SK-N-SH treated with all-trans-retinoic acid at 6 μM for 48 hours (cell line): ENCODE data around the gene CSPG5.

ENCODE experiments used
- ATAC-seq: fragments of 200-7000 bp; cut with Tn5 transposase; 3 replicates; pipeline ENCODE4 v1.9.1; 2020; ENCODE audit warnings: mild to moderate bottlenecking, moderate library complexity
- ARNTL ChIP-seq: fragments of 450-650 bp; formaldehyde crosslinking; IDR thresholded peaks from 2 replicates; pipeline ENCODE4 v1.5.0; 2020; ENCODE audit warnings: low read depth, mild to moderate bottlenecking, moderate library complexity, borderline replicate concordance
- BACH2 ChIP-seq: fragments of 250-450 bp; sonication (Bioruptor Pico); IDR thresholded peaks from 2 replicates; pipeline ENCODE4 v1.9.0; 2021; ENCODE audit warnings: mild to moderate bottlenecking, borderline replicate concordance
- CREB5 ChIP-seq: fragments of 250-450 bp; sonication (Bioruptor Pico); IDR thresholded peaks from 2 replicates; pipeline ENCODE4 v1.5.1; 2020; ENCODE audit warnings: low read depth, mild to moderate bottlenecking, moderate library complexity
- CSDC2 ChIP-seq: fragments of 250-450 bp; sonication (Bioruptor Pico); IDR thresholded peaks from 2 replicates; pipeline ENCODE4 v1.5.0; 2020; ENCODE audit warnings: mild to moderate bottlenecking, moderate library complexity
- ESRRG ChIP-seq: fragments of 250-450 bp; sonication (Bioruptor Pico); IDR thresholded peaks from 2 replicates; pipeline ENCODE4 v1.6.1; 2021; ENCODE audit warnings: mild to moderate bottlenecking
- GLIS3 ChIP-seq: fragments of 250-450 bp; sonication (Bioruptor Pico); IDR thresholded peaks from 2 replicates; pipeline ENCODE4 v1.5.0; 2020; ENCODE audit warnings: mild to moderate bottlenecking, moderate library complexity
- ISL1 ChIP-seq: fragments of 250-450 bp; sonication (Bioruptor Pico); IDR thresholded peaks from 2 replicates; pipeline ENCODE4 v2.1.2; 2022; ENCODE audit warnings: mild to moderate bottlenecking, moderate library complexity
- OSR1 ChIP-seq: fragments of 250-450 bp; sonication (Bioruptor Pico); IDR thresholded peaks from 2 replicates; pipeline ENCODE4 v1.8.0; 2022; ENCODE audit warnings: moderate library complexity, mild to moderate bottlenecking, inconsistent platforms
- PPARA ChIP-seq: fragments of 250-450 bp; sonication (Bioruptor Pico); IDR thresholded peaks from 2 replicates; pipeline ENCODE4 v1.5.0; 2020; ENCODE audit warnings: mild to moderate bottlenecking, borderline replicate concordance
- RARB ChIP-seq: fragments of 250-450 bp; sonication (Bioruptor Pico); IDR thresholded peaks from 2 replicates; pipeline ENCODE4 v1.8.0; 2021; ENCODE audit warnings: mild to moderate bottlenecking, moderate library complexity
- SNAI2 ChIP-seq: fragments of 250-450 bp; sonication (Bioruptor Pico); IDR thresholded peaks from 2 replicates; pipeline ENCODE4 v1.5.0; 2020; ENCODE audit warnings: mild to moderate bottlenecking, moderate library complexity
- TCF4 ChIP-seq: fragments of 250-450 bp; sonication (Bioruptor Pico); IDR thresholded peaks from 2 replicates; pipeline ENCODE4 v1.8.0; 2021; ENCODE audit warnings: mild to moderate bottlenecking, moderate library complexity, borderline replicate concordance
- ZC3H10 ChIP-seq: fragments of 250-450 bp; sonication (Bioruptor Pico); IDR thresholded peaks from 2 replicates; pipeline ENCODE4 v1.5.1; 2021; ENCODE audit warnings: mild to moderate bottlenecking, moderate library complexity
- ZFP3 ChIP-seq: fragments of 250-450 bp; sonication (Bioruptor Pico); IDR thresholded peaks from 2 replicates; pipeline ENCODE4 v1.5.0; 2020; ENCODE audit warnings: mild to moderate bottlenecking, moderate library complexity
- ZFP30 ChIP-seq: fragments of 450-650 bp; formaldehyde crosslinking; IDR thresholded peaks from 2 replicates; pipeline ENCODE4 v1.5.0; 2022; ENCODE audit warnings: mild to moderate bottlenecking, moderate library complexity
- ZNF565 ChIP-seq: fragments of 450-650 bp; formaldehyde crosslinking; conservative IDR thresholded peaks from 2 replicates; pipeline ENCODE4 v1.5.0; 2020; ENCODE audit warnings: low read depth, mild to moderate bottlenecking, moderate library complexity
- ZNF70 ChIP-seq: fragments of 450-650 bp; formaldehyde crosslinking; IDR thresholded peaks from 2 replicates; pipeline ENCODE4 v1.5.0; 2020; ENCODE audit warnings: mild to moderate bottlenecking, moderate library complexity
- ZNF8 ChIP-seq: fragments of 450-650 bp; formaldehyde crosslinking; IDR thresholded peaks from 2 replicates; pipeline ENCODE4 v1.5.0; 2020; ENCODE audit warnings: mild to moderate bottlenecking, moderate library complexity
- TF ChIP-seq, protein P1 (sequence below): fragments of 250-450 bp; sonication (Bioruptor Pico); IDR thresholded peaks from 2 replicates; pipeline ENCODE4 v1.5.0; 2020; ENCODE audit warnings: mild to moderate bottlenecking, moderate library complexity
- TF ChIP-seq, protein P2 (sequence below): fragments of 250-450 bp; sonication (Bioruptor Pico); IDR thresholded peaks from 2 replicates; pipeline ENCODE4 v1.8.0; 2021; ENCODE audit warnings: low read depth, mild to moderate bottlenecking, moderate library complexity, borderline replicate concordance
- TF ChIP-seq, protein P3 (sequence below): fragments of 250-450 bp; sonication (Bioruptor Pico); IDR thresholded peaks from 2 replicates; pipeline ENCODE4 v1.8.0; 2020; ENCODE audit warnings: mild to moderate bottlenecking, moderate library complexity, borderline replicate concordance

Gene CSPG5

GRCh38 chr3:47579875-47580274 lies 1.2 kb upstream of the CSPG5 start:
- peak; percentile 8; the same call in 1 of the 3 replicates for ATAC-seq
- TF ChIP-seq GLIS3 (CRISPR knock-in tag) (no peak), CSDC2 (no peak), OSR1 (no peak), ZNF70 (CRISPR knock-in tag) (no peak), TCF4 (CRISPR knock-in tag) (no peak), BACH2 (CRISPR knock-in tag) (no peak), CREB5 (CRISPR knock-in tag) (no peak), RARB (CRISPR knock-in tag) (no peak), SNAI2 (CRISPR knock-in tag) (no peak), ZNF8 (CRISPR knock-in tag) (no peak), ARNTL (CRISPR knock-in tag) (no peak), PPARA (no peak), ZC3H10 (no peak), ISL1 (CRISPR knock-in tag) (no peak), ESRRG (CRISPR knock-in tag) (no peak), ZFP30 (CRISPR knock-in tag) (no peak), ZFP3 (no peak)
- TF ChIP-seq, protein P1, sequence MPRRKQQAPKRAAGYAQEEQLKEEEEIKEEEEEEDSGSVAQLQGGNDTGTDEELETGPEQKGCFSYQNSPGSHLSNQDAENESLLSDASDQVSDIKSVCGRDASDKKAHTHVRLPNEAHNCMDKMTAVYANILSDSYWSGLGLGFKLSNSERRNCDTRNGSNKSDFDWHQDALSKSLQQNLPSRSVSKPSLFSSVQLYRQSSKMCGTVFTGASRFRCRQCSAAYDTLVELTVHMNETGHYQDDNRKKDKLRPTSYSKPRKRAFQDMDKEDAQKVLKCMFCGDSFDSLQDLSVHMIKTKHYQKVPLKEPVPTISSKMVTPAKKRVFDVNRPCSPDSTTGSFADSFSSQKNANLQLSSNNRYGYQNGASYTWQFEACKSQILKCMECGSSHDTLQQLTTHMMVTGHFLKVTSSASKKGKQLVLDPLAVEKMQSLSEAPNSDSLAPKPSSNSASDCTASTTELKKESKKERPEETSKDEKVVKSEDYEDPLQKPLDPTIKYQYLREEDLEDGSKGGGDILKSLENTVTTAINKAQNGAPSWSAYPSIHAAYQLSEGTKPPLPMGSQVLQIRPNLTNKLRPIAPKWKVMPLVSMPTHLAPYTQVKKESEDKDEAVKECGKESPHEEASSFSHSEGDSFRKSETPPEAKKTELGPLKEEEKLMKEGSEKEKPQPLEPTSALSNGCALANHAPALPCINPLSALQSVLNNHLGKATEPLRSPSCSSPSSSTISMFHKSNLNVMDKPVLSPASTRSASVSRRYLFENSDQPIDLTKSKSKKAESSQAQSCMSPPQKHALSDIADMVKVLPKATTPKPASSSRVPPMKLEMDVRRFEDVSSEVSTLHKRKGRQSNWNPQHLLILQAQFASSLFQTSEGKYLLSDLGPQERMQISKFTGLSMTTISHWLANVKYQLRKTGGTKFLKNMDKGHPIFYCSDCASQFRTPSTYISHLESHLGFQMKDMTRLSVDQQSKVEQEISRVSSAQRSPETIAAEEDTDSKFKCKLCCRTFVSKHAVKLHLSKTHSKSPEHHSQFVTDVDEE, result no peak
- TF ChIP-seq, protein P2, sequence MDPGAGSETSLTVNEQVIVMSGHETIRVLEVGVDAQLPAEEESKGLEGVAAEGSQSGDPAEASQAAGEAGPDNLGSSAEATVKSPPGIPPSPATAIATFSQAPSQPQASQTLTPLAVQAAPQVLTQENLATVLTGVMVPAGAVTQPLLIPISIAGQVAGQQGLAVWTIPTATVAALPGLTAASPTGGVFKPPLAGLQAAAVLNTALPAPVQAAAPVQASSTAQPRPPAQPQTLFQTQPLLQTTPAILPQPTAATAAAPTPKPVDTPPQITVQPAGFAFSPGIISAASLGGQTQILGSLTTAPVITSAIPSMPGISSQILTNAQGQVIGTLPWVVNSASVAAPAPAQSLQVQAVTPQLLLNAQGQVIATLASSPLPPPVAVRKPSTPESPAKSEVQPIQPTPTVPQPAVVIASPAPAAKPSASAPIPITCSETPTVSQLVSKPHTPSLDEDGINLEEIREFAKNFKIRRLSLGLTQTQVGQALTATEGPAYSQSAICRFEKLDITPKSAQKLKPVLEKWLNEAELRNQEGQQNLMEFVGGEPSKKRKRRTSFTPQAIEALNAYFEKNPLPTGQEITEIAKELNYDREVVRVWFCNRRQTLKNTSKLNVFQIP (CRISPR knock-in tag), result no peak

- TF ChIP-seq OSR1 (no peak), ARNTL (CRISPR knock-in tag) (no peak)
- TF ChIP-seq, protein P3, sequence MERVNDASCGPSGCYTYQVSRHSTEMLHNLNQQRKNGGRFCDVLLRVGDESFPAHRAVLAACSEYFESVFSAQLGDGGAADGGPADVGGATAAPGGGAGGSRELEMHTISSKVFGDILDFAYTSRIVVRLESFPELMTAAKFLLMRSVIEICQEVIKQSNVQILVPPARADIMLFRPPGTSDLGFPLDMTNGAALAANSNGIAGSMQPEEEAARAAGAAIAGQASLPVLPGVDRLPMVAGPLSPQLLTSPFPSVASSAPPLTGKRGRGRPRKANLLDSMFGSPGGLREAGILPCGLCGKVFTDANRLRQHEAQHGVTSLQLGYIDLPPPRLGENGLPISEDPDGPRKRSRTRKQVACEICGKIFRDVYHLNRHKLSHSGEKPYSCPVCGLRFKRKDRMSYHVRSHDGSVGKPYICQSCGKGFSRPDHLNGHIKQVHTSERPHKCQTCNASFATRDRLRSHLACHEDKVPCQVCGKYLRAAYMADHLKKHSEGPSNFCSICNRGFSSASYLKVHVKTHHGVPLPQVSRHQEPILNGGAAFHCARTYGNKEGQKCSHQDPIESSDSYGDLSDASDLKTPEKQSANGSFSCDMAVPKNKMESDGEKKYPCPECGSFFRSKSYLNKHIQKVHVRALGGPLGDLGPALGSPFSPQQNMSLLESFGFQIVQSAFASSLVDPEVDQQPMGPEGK (CRISPR knock-in tag), result no peak
- ATAC-seq, result peak; percentile 51
These were observed 489 bp downstream of the CSPG5 start for GRCh38 chr3:47578119-47578632.

- TF ChIP-seq GLIS3 (CRISPR knock-in tag) (no peak), PPARA (no peak), ZNF565 (no peak)
- TF ChIP-seq, protein P1, result no peak
- peak; percentile 59 for ATAC-seq
These were observed 1.0 kb downstream of the CSPG5 start for GRCh38 chr3:47577583-47578118.
